Right renal cortex interstitium (tissue), 3 donors: ENCODE measurements around the gene ALKBH1. TPM values are rescaled to one million over a fixed set of nuclear protein-coding genes. Genes with fewer than 3 reads are reported as not detected.
"Not testable (repeated sequence)": the region's sequence is repeated elsewhere in the genome, so short reads cannot be mapped to it uniquely, and the experiment has no call there.

Experiments
- DNase-seq, 3 donors: peaks; one replicate each; pipeline ENCODE4 v3.0.0-alpha.2; 2013; ENCODE audit warnings: low read depth in 3 of 3, low spot score in 2 of 3
- polyA plus RNA-seq, 3 donors: library from polyadenylated mRNA; unstranded; fragments of 120-200 nt; gene quantifications; one replicate each; pipeline ENCODE4 v1.2.1, GENCODE V29; 2013; ENCODE audit not compliant: insufficient read length in 3 of 3

Gene ALKBH1, protein sequence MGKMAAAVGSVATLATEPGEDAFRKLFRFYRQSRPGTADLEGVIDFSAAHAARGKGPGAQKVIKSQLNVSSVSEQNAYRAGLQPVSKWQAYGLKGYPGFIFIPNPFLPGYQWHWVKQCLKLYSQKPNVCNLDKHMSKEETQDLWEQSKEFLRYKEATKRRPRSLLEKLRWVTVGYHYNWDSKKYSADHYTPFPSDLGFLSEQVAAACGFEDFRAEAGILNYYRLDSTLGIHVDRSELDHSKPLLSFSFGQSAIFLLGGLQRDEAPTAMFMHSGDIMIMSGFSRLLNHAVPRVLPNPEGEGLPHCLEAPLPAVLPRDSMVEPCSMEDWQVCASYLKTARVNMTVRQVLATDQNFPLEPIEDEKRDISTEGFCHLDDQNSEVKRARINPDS
- polyA plus RNA-seq = 10 to 100 TPM; 15.6 to 19.0 (median 17.8) TPM

DNA sequence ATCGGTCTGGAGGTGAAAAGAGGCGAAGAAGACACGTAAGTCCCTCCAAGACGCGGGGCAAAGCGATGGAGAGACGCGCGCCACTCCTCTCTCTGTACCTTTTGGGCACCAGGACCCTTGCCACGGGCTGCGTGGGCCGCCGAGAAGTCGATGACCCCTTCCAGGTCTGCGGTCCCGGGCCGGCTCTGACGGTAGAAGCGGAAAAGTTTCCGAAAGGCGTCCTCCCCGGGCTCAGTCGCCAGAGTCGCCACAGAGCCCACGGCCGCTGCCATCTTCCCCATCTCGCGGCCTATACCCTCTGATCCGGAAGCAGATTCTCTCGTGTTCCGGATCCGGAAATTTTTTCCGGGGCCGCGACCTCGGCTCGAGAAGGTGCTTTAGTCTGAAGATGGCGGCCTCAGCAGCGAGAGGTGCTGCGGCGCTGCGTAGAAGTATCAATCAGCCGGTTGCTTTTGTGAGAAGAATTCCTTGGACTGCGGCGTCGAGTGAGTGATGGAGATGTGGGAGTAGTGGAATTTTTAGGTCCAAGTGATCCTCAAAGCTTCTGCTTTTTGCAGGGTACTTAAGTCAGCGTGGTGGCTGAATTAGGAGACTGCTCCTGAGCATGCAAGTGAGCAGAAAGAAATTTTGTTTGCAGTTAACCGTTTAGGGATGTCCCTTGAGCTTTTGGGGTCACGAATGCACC is at the start of gene ALKBH1, which contains the start of gene SLIRP:
ALKBH1 (minus strand) TSS at position 300 of the 685 bp plus-strand sequence; CDS start at position 281, 19 bp downstream.
SLIRP (plus strand) TSS at position 380 of the 685 bp plus-strand sequence; CDS start at position 389, 9 bp downstream.
- peak; percentile 76 to 88 (median 86) for DNase-seq

DNA sequence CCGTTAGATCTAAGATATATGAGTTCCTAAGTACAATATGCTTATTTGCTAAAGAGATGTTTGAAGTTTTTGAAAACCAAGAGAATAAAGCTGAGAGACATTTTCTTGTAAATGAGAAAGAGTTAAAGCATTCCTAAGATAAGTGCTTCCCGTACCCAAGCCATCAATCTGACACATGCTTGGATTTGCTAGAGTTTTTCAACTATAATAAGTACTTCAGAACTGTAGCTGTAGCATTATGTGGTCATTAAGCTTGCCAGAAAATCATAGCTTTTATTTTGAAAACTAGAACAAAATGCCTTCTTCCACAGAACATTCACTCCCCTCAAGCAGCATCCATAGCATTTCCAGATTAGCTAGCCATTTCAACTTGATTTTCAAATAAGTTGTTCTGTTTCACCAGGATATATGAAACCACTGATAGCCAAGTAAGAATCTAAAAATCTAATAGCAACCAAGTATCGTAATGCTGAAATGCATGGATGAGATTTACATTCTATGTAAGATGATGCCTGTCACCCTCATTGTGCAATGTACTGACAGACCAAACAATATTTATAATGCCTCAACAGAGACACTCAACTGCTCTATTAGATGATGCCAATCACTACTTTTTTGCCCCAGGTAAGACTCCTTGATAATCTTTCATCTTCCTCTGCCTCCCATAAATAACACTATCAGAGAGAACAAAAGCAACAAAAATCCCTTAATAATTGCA is 45.1 kb upstream of the ALKBH1 start:
- DNase-seq = no peak

DNA sequence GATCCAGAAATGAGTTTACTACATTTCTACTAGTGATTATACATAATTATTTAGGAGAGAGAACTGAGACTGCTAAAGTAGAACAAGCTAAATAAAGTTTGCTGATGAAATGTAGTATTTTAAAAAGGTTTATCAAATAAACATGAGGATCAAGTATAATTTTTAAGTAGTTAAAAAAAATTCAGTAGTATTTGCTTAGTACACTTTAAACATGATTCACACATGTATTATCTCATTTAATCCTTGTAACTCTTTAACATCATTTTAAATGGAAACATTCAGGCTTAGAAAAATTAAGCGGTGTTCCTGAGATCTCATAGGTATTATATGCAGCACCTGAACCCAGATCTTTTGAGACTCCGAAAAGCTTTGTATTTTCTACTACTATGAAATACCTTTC is 44.4 kb upstream of the ALKBH1 start:
- DNase-seq = no peak

DNA sequence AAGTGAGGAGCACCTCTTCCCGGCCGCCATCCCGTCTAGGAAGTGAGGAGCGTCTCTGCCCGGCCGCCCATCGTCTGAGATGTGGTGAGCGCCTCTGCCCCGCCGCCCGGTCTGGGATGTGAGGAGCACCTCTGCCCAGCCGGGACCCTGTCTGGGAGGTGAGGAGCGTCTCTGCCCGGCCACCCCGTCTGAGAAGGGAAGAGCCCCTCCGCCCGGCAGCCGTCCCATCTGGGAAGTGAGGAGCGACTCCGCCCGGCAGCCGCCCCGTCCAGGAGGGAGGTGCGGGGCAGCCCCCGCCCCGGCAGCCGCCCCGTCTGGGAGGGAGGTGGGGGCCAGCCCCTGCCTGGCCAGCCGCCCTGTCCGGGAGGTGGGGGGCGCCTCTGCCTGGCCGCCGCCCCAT is 39.6 kb upstream of the ALKBH1 start:
- not testable (repeated sequence) for DNase-seq

DNA sequence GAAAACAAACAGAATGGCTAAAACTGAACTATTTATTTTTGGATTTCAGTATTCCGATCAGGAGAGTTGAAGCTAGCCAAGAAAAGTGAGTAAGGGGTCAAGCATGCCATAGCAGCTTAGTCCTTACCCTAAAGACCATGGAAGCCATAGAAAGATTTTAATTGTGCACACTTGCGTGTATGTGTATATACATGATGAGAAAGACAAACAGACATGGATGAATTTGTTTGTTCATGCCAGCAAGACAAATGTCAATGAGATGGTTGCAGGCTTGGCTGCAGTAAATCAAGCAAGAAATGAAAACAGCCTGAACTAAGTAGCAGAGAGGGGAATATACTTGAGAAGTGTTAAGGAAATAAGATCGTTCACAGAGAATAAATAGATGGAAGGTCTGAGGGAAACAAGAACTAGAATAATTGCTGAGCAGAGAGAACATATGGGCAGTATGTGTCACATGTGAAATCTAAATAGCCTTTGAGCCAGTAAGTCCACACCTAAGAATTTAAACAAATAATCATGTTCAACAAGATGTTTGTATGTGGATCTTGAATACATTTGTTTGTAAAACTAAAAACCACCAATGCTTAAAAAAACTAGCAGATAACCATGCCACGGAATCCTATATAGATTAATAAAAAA is 38.4 kb upstream of the ALKBH1 start:
- DNase-seq = no peak

DNA sequence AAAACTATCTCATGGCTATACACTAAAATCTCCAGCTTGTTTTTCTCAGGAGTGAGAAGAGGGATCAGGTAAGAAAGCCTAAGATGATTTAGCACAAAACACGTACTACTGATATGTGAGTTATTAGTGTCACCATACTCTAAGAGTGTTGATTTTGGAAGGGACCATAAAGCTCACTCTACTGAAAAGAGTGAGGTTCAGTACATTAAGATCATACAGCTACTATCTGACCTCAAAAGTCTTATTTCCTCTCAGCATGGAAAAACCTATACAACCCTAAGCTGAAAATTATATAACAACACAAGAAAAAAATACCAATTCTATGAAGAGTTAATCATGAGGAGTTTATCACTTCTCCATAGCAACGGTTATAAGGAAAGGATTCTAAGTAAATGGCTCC is 33.6 kb upstream of the ALKBH1 start:
- DNase-seq = no peak

DNA sequence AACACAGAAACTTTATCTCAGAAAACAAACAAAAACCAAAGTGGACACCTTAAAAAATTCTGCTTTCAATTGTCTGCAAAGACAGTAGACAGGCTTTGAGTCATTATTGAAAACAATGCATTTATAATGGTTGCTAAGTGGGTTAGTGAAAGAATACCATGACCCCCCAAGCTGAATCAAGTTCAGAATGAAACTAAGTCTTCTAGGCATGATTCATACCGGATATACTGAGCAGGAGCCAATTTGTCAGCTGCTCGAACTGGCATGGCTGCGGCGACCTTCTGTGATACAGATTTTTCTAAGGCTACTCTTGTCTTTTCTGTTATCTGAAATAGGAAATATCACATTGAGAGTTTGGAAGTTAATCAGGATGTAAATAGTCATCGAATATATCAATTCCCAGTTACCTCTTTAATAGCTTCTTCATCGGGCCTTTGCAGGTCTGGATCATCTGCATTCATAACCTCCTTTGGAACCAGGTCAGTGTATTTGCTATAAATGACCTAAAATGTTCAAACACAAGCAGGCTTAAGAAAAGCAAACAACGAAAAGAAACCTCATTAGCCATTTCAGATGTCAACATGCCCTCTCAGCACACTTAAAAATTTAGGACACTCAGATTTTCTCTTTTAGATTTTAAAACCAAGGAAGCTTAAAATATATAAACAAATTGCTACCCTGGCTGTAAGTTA is 30.9 kb upstream of the ALKBH1 start:
- DNase-seq = no peak

DNA sequence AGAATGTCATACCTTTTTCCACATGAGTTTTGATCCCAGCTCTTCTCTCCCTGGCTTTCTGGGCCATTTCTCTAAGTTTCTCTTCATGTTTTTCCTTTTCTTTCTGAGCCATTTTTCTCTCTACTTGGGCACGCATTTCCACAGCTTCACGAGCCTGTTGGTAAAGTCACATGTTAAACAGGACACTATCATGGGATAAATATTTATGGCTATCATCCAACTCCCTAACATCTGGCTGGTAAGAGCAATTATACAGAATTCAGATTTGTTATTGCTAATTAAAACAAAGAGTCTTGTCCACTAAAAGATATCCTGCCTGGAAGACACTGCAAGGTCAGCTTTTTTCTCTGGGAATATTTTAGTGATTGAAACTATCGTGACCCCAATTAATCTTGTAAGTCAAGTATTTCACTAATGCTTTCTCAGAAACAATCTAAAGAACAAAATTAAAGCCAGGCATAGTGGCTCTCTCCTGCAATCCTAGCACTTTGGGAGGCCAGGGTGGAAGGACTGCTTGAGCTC is 23.2 kb upstream of the ALKBH1 start:
- no peak for DNase-seq

DNA sequence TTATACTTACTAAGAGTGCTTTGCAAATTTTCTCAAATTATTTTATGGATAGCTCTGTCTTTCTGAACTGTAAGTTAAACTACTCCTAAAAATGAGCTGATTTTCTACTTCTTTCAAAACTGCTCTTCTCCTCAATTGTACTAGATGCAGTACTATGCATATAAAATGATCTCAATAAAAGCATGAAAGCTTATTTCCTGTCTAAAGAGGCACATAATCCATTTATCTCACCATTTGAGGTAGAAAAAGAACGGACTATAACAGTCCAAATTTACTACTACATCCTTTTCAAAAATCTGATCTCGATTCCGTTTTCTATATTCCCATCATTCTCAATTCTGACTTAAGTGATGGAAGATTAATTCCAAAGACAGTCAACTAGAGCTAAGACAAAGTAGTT is 14.5 kb upstream of the ALKBH1 start:
- no peak for DNase-seq

DNA sequence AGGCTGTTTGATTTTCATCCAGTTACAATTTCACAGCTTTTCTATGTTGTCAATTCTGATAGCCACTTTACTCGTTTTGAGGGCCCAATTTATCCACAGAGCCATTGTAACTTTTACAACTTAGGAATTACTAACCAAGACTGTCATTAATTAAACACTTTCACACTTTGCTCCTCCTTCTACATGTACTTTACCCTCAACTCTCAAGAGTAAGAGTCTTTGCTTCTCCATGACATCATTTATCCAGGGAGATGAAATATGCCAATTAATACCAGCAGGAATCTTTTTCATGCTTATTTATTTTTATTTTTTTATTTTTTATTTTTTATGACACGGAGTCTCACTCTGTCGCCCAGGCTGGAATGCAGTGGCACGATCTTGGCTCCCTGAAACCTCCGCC is 13.6 kb upstream of the ALKBH1 start:
- DNase-seq = no peak

DNA sequence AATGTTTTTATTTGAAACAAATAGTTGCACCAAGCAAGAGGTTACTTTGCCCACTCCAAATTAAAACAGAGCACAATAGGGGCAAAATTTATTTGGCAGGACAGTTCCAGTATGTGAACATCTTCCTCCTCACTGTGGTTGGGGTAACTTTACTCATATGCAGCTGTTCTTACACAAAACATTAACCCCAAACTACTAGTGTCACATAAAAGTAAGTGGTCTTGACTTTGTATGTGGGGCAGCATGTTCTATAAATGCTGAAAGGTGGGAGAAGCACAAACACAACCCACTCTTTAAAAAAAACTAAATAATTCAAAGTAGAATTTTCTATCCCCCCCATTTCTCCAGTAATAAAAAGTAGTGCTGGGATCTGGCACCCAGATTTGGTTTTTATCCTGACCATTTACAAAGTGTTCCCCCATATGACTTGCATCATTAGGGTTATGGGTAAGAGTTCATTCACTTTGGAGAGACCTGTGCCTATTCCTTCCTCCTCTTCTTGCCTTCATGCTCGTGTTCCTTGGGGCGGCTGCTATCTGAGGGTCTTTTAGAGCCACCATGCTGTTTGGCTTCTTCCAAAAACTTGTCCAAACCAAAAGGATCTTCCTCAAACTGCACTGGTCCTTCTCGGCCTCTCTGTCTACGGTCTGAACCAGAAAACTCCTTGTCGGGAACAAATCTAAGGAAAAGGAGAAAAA is 9.9 kb upstream of the ALKBH1 start:
- DNase-seq = no peak

DNA sequence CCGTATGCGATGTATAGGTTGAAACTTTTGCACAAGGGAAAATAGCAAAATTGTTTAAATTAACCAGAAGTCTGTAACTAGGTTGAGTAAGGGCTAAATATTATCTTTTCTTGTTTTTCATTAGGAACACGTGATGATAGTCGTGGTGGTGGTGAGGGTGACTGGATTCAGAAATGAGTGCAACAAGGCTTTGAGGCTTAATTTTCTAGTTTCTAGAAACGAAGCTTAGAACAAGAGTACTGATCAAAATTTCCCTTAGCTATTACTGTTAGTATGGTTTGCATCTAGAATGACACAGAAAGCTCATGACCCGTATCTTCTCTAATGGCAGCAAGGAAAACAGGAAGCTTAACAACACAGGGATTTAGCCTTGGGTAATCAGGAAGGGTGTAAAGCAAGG is 7.1 kb upstream of the ALKBH1 start:
- no peak for DNase-seq

DNA sequence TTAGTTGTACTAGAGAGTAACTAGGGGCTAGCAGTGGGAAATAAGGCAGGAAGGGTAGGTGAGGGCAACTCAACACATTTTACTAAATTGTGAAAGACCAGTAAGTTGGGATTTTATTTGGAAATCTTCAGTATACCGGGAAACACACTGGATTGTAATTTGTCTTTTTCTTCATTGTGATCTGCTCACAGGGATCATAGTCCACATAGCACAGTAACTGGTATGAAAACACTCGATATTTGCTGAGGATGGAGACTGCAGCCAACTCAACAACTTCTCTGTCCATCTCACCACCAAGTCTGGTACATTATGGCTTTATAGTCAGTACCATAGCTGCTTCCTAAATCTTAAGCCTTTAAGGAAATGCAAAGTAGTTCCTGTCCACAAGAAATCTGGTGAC is 2.5 kb upstream of the ALKBH1 start:
- DNase-seq = no peak

DNA sequence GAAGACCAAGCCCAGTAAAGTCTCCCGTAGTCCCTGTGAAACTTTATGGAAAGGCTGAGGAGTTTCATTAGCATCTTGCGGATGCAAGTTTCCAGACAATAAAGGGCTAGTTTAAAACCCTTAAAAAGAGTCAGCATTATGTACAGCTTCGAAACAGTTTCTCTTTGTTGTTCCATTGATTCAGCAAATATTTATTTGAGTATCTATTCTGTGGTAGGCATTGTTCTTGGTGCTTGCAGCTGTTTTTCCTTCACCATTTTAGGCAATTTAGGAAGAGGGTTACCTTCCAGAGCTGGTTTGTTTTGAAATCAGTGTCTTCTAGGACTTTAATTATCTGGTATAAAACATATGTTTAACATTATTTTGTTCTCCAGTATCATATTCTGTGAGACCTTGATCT is 1.6 kb upstream of the ALKBH1 start:
- no peak for DNase-seq

DNA sequence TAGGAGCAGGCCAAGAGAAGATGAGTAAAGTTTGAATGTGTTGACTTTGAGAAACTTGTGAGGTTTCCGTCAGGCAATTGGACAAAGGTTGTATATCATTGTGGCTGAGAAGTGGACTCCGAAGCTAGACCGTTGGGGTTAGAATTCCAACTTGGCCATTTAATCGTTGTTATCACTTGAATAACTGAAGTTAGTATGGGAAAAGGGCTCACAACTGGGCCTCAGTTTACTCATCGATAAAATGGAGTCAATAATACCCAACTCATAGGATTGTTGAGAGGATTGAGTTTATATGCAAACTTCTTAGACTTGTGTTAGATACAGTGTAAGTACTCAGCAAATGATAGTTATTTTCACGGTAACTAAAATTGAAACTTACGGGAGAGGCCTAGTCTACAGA is 926 bp upstream of the ALKBH1 start:
- no peak for DNase-seq

DNA sequence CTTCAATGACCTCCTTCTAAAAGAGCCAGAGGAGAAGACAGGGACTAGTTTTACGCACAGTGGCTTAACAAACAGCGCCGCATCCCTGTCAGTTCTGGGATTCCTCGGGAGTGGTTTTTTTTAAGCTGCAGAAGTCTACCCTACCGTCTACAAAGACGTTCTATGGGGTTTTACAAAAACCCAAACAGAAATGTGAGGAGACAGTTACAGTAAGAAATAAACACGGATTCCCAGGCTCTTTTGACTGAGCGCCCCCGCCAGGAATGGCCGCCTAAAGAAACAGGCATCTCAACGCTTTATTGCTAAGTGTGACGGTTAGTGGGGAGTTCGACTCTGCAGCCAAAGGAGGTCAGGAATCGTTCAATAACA is 484 bp downstream of the ALKBH1 start:
- peak; percentile 17 to 27 (median 23) for DNase-seq

DNA sequence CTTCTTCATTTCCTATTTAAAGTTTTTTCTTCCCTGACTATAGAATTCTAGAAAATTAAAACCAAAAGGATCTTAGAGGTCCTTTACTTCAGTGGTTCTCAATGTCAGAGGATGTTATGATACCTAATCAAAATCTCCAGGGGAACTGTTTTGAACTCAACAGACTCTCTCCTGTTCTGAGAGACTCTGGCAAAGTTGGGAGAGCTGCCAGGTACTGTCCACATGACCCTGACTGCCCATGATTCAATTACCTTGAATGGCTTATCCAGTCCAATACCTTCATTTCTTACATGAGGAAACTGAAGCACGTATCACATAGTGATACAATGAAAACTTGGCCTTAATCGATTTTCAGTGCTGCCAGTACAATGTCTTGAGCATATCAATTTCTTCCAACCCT is 16.6 kb downstream of the ALKBH1 start:
- no peak for DNase-seq

DNA sequence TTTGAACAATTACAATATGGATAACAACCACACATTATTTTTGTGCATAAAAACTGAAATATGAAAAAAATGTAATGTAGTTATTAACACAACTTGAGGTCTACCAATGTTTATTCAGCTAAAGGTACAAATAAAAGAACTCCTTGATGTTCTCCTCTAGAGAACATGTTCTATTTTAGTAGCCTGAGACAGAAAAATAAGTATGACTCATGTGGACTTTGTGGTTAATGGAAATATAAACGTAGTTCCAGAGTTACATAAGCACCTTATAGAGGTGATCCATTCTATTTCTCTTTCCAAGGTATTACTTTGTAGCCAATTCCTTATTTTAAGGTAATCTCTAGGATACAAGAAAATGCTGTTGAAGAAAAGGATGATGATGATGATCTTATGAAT is 25.7 kb downstream of the ALKBH1 start:
- DNase-seq = no peak
